DOHH2 (cell line): Measurements from ENCODE around the gene TTYH2.

ENCODE experiments used
- H3F3A ChIP-seq: fragments of 200-600 bp; sonication (generic), shearing (Covaris generic); 2 replicates; pipeline ENCODE4 v1.6.0; 2016; ENCODE audit warnings: antibody characterized with exemption, mild to moderate bottlenecking; ENCODE audit not compliant: control insufficient read depth, insufficient read depth
- H3K27ac ChIP-seq: fragments of 200-600 bp; sonication (generic); 2 replicates; pipeline ENCODE4 v1.5.1; 2014; ENCODE audit warnings: low read depth, mild to moderate bottlenecking, low read length, moderate library complexity
- H3K27me3 ChIP-seq: fragments of 200-600 bp; sonication (generic); 2 replicates; pipeline ENCODE4 v1.6.1; 2014; ENCODE audit warnings: mild to moderate bottlenecking, low read length, mixed read lengths; ENCODE audit not compliant: control insufficient read depth
- H3K36me3 ChIP-seq: fragments of 200-600 bp; sonication (generic); 2 replicates; pipeline ENCODE4 v1.6.1; 2014; ENCODE audit warnings: mild to moderate bottlenecking, low read length, moderate library complexity, mixed read lengths; ENCODE audit not compliant: control insufficient read depth
- H3K4me1 ChIP-seq: fragments of 200-600 bp; sonication (generic); 2 replicates; pipeline ENCODE4 v1.6.1; 2014; ENCODE audit warnings: mild to moderate bottlenecking, low read length, mixed read lengths; ENCODE audit not compliant: control insufficient read depth
- H3K4me2 ChIP-seq: fragments of 200-600 bp; sonication (generic); 2 replicates; pipeline ENCODE4 v1.6.0; 2014; ENCODE audit warnings: mild to moderate bottlenecking, low read length, moderate library complexity
- H3K4me3 ChIP-seq: fragments of 200-600 bp; sonication (generic); 2 replicates; pipeline ENCODE4 v1.5.1; 2014; ENCODE audit warnings: mild to moderate bottlenecking, low read length, mixed read lengths
- H3K79me2 ChIP-seq: fragments of 200-600 bp; sonication (generic); 2 replicates; pipeline ENCODE4 v1.6.1; 2014; ENCODE audit warnings: mild to moderate bottlenecking, low read length, mixed read lengths; ENCODE audit not compliant: control insufficient read depth
- H3K9me2 ChIP-seq: fragments of 200-600 bp; sonication (generic); replicated peaks from 2 replicates; pipeline ENCODE4 v1.6.1; 2014; ENCODE audit warnings: mild to moderate bottlenecking, low read length, mixed read lengths; ENCODE audit not compliant: control insufficient read depth
- H3K9me3 ChIP-seq: fragments of 200-600 bp; sonication (generic); 2 replicates; pipeline ENCODE4 v1.6.1; 2014; ENCODE audit warnings: antibody characterized with exemption, low read length, mixed read lengths; ENCODE audit not compliant: control insufficient read depth, insufficient read depth
- H4K20me1 ChIP-seq: fragments of 200-600 bp; sonication (generic); 2 replicates; pipeline ENCODE4 v1.6.0; 2014; ENCODE audit warnings: low read depth, mild to moderate bottlenecking, antibody characterized with exemption, low read length, moderate library complexity; ENCODE audit not compliant: control insufficient read depth, insufficient read depth
- CTCF ChIP-seq: fragments of 200-600 bp; sonication (generic); IDR thresholded peaks from one replicate; pipeline ENCODE4 v1.5.1; 2014; ENCODE audit warnings: antibody characterized with exemption, mild to moderate bottlenecking, low read depth, low read length; ENCODE audit not compliant: poor library complexity, severe bottlenecking
- EZH2phosphoT487 ChIP-seq: fragments of 200-600 bp; sonication (generic); IDR thresholded peaks from 2 replicates; pipeline ENCODE4 v1.6.1; 2017; ENCODE audit warnings: borderline replicate concordance, mild to moderate bottlenecking, antibody characterized with exemption, low read length, moderate library complexity, mixed read lengths

TTYH2 gene

GRCh38 chr17:74223901-74224300, 10.5 kb downstream of the TTYH2 start:
- H3K79me2 ChIP-seq, result no peaks in the 10 kb centered on the region
- H3F3A ChIP-seq, result no peaks in the 10 kb centered on the region
- H4K20me1 ChIP-seq, result no peaks in the 10 kb centered on the region
- no peaks in the 10 kb centered on the region for H3K9me2 ChIP-seq
- no peaks in the 10 kb centered on the region for H3K9me3 ChIP-seq
- H3K4me2 ChIP-seq, result no peak overlapping the region
- H3K4me3 ChIP-seq, result no peak overlapping the region
- TF ChIP-seq EZH2phosphoT487 (no peak), CTCF (no peak)
- no peaks in the 10 kb centered on the region for H3K27me3 ChIP-seq
- H3K4me1 ChIP-seq, result no peaks in the 10 kb centered on the region
- H3K27ac ChIP-seq, result no peak overlapping the region
- no peaks in the 10 kb centered on the region for H3K36me3 ChIP-seq

- no peaks in the 10 kb centered on the region for H3F3A ChIP-seq
- H3K79me2 ChIP-seq, result no peaks in the 10 kb centered on the region
- H3K9me3 ChIP-seq, result no peaks in the 10 kb centered on the region
- no peak overlapping the region for H3K4me2 ChIP-seq
- no peak for TF ChIP-seq EZH2phosphoT487
- no peak for TF ChIP-seq CTCF
- no peak overlapping the region for H3K4me3 ChIP-seq
- no peaks in the 10 kb centered on the region for H3K9me2 ChIP-seq
- no peaks in the 10 kb centered on the region for H3K27me3 ChIP-seq
- H3K4me1 ChIP-seq, result no peaks in the 10 kb centered on the region
- H3K27ac ChIP-seq, result no peak overlapping the region
- no peaks in the 10 kb centered on the region for H4K20me1 ChIP-seq
- no peaks in the 10 kb centered on the region for H3K36me3 ChIP-seq
Measured at GRCh38 chr17:74224959-74225725, 11.8 kb downstream of the TTYH2 start.

GRCh38 chr17:74226252-74226651, 12.9 kb downstream of the TTYH2 start:
- no peaks in the 10 kb centered on the region for H3K36me3 ChIP-seq
- no peaks in the 10 kb centered on the region for H3K79me2 ChIP-seq
- no peaks in the 10 kb centered on the region for H4K20me1 ChIP-seq
- no peaks in the 10 kb centered on the region for H3F3A ChIP-seq
- H3K9me3 ChIP-seq, result no peaks in the 10 kb centered on the region
- no peak for TF ChIP-seq EZH2phosphoT487
- no peak for TF ChIP-seq CTCF
- H3K4me3 ChIP-seq, result no peak overlapping the region
- no peaks in the 10 kb centered on the region for H3K9me2 ChIP-seq
- no peak overlapping the region for H3K27ac ChIP-seq
- H3K27me3 ChIP-seq, result no peaks in the 10 kb centered on the region
- no peak overlapping the region for H3K4me2 ChIP-seq
- H3K4me1 ChIP-seq, result no peaks in the 10 kb centered on the region
